Measurements from ENCODE around the gene WDR20. TPM values are rescaled to one million over a fixed set of nuclear protein-coding genes. Genes with fewer than 3 reads are reported as not detected.

The WDR20 gene
- total and polyA plus RNA-seq, 2 of the 8 experiments (the other 6 are each of a cell fraction or from before 2014, with no cell fraction given) = 11.2 to 26.7 TPM

- Histone ChIP-seq H4K5ac (ENCODE audit: insufficient read length, low read depth, low read length) (no peak overlapping the region), H3K18ac (ENCODE audit: extremely low read depth, low read length) (no peak overlapping the region), H3K56ac (replicated peaks; ENCODE audit: insufficient read length, low read depth, low read length) (no peak overlapping the region), H3K4ac (replicated peaks; ENCODE audit: insufficient read length, low read depth, low read length) (no peak overlapping the region), H3K14ac (ENCODE audit: insufficient read length) (no peak overlapping the region), H2BK15ac (ENCODE audit: low read length) (0 out of 2 replicates have a peak overlapping the region, but pooled peaks have one; percentile 75), H4K91ac (replicated peaks; ENCODE audit: insufficient read length, low read length) (no peak overlapping the region), H3K79me1 (ENCODE audit: low read depth, low read length) (no peaks in the 10 kb centered on the region), H3K4me2 (ENCODE audit: insufficient read depth in 1 of 2, low read depth in 2 of 2, low read length in 2 of 2) (no peak overlapping the region), H2BK120ac (replicated peaks; ENCODE audit: low read depth, low read length) (no peak overlapping the region), H4K20me1 (replicated peaks in 1 of 2; ENCODE audit: control insufficient read depth in 1 of 2, insufficient read depth in 2 of 2, low read length in 2 of 2) (no peaks in the 10 kb centered on the region), H3K4me1 (replicated peaks in 1 of 4; ENCODE audit: control insufficient read depth in 3 of 4, insufficient read depth in 4 of 4, low read length in 3 of 4) (peaks cover 0 to 6% (median 2%) of the 10 kb centered on the region in 4 experiments; a peak in 4 of 7 replicates), H3K4me3 (ENCODE audit: extremely low read depth in 1 of 4, insufficient read depth in 2 of 4, low read depth in 3 of 4, low read length in 4 of 4) (no peak overlapping the region), H2BK20ac (ENCODE audit: low read length) (no peak overlapping the region), H3K9me3 (ENCODE audit: insufficient read depth in 2 of 2, low read depth in 1 of 2, low read length in 1 of 2) (peaks cover 3 to 4% of the 10 kb centered on the region in 2 experiments; a peak in 1 of 4 replicates), H2AFZ (ENCODE audit: low read length) (no peak overlapping the region), H3K27me3 (replicated peaks in 1 of 4; ENCODE audit: control insufficient read depth in 3 of 4, extremely low read depth in 1 of 4, insufficient read depth in 3 of 4, low read length in 3 of 4) (no peaks in the 10 kb centered on the region), H2BK5ac (ENCODE audit: low read depth, low read length) (no peak overlapping the region), H3K23me2 (ENCODE audit: low read depth, low read length) (0 out of 2 replicates have a peak, but pooled peaks cover 2% of the 10 kb centered on the region), H4K8ac (ENCODE audit: extremely low read depth, insufficient read depth, low read length) (no peak overlapping the region; the same call in 1 of the 2 replicates), H3K9ac (replicated peaks in 1 of 4; ENCODE audit: extremely low read depth in 1 of 4, low read depth in 3 of 4, low read length in 3 of 4) (no peak overlapping the region), H3K23ac (ENCODE audit: insufficient read length) (no peak overlapping the region), H3K79me2 (ENCODE audit: control insufficient read depth in 1 of 2, insufficient read depth in 2 of 2, low read length in 2 of 2) (no peaks in the 10 kb centered on the region), H2BK12ac (ENCODE audit: low read depth, low read length) (no peak overlapping the region), H3K36me3 (ENCODE audit: control insufficient read depth in 2 of 4, insufficient read depth in 4 of 4, low read length in 3 of 4) (no peaks in the 10 kb centered on the region), H2AK5ac (ENCODE audit: low read depth, low read length) (no peak overlapping the region), H3K27ac (ENCODE audit: low read depth, low read length) (no peak overlapping the region)
- ChIA-PET POLR2A (ENCODE audit: partially characterized antibody) (interaction anchor here (0.6 to 1.0 kb wide), 4 partner anchors 9 to 81 kb away, joined by 3 to 5 read pairs (median 4); no protein-coding TSS in a partner anchor), CTCF (ENCODE audit: partially characterized antibody) (interaction anchor here (0.7 to 2.5 kb wide), 13 partner anchors 15 to 184 kb away, joined by 3 to 22 read pairs (median 3); no protein-coding TSS in a partner anchor)
- no peak for TF ChIP-seq RXRA (IDR thresholded peaks at IDR 0.05; ENCODE audit: insufficient read depth, low read depth, low read length)
- TF ChIP-seq BCL11A (IDR thresholded peaks at IDR 0.05; ENCODE audit: low read depth in 2 of 2, low read length in 2 of 2) = no peak
- no peak for TF ChIP-seq E2F6 (IDR thresholded peaks at IDR 0.05)
- 79% methylated on average over 12 of the region's 12 CpGs; no CpG with 5 or more reads in 1 of the 2 experiments for WGBS, 2 experiments (ENCODE audit: extremely low coverage in 1 of 2, insufficient coverage in 1 of 2, insufficient read length in 1 of 2, insufficient replicate concordance in 2 of 2, low coverage in 1 of 2, low lambda C conversion rate in 2 of 2, missing lambda C conversion rate in 1 of 2)
- DNase-seq (ENCODE audit: low read depth in 1 of 2, low spot score in 2 of 2) (no peak), FAIRE-seq (no peak)
Observed at GRCh38 chr14:102236026-102236425, 96.3 kb downstream of the WDR20 start.
